KOPT-K1 (cell line): Measurements from ENCODE around the gene ASB2.

Source experiments
- H3K27ac ChIP-seq: fragments of 200-600 bp; sonication (generic); 2 replicates; pipeline ENCODE4 v1.5.1; 2016; ENCODE audit warnings: antibody characterized with exemption, mild to moderate bottlenecking, low read depth, low read length; ENCODE audit not compliant: poor library complexity, severe bottlenecking
- H3K36me3 ChIP-seq: fragments of 200-600 bp; sonication (generic); 2 replicates; pipeline ENCODE4 v1.5.1; 2017; ENCODE audit warnings: antibody characterized with exemption, mild to moderate bottlenecking, low read length, moderate library complexity; ENCODE audit not compliant: insufficient read depth
- H3K9me3 ChIP-seq: fragments of 200-600 bp; sonication (generic); 2 replicates; pipeline ENCODE4 v1.5.1; 2017; ENCODE audit warnings: antibody characterized with exemption, low read length, mild to moderate bottlenecking; ENCODE audit not compliant: insufficient read depth, poor library complexity, severe bottlenecking

ASB2 gene

DNA sequence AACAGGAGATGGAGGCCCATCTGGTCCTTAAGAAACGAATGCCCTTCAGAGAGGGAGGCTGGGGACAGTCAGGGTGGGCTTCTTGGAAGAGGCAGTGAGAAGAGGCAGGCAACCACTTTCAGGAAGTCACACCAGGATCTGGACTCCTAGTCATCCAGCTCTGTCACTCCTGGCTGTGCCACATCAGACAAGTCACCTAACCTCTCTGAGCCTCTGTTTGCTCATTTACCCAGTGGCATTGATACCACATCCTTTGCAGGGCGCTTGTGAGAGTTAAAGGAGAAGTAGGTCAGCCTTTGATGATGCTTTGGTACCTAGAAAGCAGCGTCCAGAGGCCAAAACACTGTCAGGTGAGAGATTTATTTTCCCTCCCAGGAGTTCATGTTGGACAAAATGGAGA lies 31.9 kb upstream of the ASB2 start:
- Histone ChIP-seq H3K9me3 (no peaks in the 10 kb centered on the region), H3K36me3 (no peaks in the 10 kb centered on the region), H3K27ac (no peak overlapping the region)

DNA sequence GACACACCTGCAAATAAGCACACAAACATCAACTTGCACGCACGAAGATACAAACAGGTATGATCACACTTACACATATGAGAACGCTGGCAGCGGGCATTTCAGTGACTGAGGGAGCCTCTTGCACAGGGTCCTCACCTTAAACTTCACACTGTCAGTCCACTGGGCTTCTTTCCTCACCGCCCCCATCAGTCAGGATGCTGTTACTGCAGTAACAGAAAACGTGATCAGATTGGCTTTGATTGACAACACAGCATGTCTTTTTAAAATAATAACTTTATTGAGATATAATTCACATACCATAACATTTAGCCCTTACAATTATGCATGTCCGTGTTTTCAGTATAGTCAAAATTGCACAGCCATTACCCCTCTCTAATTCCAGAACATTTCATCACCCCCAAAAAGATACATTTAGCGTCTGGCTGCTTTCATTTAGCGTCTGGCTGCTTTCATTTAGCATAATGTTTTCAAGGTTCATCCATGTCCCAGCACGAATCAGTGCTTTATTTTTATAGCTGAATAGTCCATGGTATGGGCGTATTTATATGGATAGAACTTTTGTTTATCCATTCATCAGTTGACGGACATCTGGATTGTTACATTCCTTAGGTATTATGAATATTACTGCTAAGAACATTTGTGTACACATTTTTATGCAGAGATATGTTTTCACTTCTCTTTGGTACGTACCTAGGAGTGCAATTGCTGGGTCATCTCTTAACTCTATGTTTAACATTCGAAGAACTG lies 29.1 kb upstream of the ASB2 start:
- Histone ChIP-seq H3K36me3 (no peaks in the 10 kb centered on the region), H3K27ac (no peak overlapping the region), H3K9me3 (no peaks in the 10 kb centered on the region)

DNA sequence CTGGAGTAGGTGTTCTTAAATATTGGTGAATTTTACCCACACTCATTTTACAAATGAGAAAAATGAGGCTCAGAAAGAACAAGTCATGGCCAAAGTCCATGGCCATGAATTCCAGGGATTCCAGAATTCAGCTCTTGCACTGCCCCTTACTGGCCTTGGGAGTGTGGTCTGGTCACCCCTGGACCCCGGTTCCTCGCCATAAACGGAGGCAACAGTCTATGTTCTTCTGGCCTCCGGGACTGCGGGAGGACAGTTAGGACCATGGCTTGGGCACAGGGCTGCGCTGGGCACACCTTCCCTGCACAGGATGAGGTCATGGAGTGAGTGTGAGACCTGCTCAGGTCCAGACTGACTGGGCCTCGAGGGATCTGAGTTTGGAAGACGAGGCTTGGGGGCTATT lies 27.6 kb upstream of the ASB2 start:
- Histone ChIP-seq H3K27ac (no peak overlapping the region), H3K9me3 (no peaks in the 10 kb centered on the region)

DNA sequence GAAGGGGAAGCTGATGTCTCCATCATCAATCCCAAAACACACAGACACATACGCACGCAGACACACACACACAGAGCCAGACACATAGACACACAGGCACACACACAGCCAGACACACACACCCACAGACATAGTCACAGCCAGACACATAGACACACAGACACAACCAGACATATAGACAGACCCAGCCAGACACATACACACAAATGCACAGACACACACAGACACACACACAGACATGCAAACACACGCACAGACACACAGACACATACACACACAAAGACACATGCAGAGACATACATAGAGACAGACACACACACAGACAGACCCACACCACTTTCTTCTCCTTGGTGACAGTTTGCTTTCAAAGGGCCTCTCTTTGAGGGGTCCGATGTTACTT lies 27.0 kb upstream of the ASB2 start:
- H3K9me3 ChIP-seq, result no peaks in the 10 kb centered on the region
- no peaks in the 10 kb centered on the region for H3K36me3 ChIP-seq
- no peak overlapping the region for H3K27ac ChIP-seq

More for the DNA sequence above, 27.6 kb upstream of the ASB2 start:
- no peaks in the 10 kb centered on the region for H3K36me3 ChIP-seq

DNA sequence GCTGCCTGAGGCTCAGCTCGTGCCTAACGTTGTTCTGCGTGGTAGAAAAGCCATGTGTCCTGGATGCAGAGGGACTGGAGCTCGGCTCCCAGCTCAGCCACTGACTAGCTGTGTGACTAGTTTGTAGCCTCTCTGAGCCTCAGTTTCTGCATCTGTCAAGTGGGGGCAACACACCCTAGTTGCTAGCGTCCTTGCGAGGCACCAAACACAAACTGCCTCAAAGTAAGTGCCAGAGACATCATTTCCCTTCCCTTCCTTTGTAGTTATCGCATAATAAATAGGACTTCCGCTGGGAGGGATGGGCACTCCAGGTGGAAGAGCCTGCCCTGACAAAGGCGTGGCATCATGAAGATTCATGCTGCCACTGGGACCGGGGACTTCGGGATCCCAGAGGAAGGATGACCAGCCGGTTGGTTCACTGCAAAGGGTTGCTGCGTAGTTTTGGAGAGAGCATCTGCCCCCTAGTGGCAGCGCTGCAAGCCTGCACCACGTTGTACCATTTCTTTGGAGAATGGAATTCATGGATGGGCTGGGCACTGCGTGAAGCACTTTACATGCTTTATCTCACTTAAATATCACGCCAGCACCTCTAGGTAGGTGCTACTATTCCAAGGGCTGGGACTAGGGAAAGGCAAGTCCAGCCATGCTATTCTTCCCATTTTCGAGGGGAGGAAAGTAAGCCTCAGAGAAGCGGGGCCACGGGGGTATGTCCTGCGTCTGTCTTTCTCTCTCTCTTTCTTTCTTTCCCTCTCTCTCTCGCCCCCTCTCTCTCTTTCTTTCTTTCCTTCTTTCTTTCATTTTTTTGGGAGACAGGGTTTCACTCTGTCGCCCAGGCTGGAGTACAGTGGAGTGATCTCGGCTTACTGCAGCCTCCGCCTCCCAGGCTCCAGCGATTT lies 25.4 kb upstream of the ASB2 start:
- Histone ChIP-seq H3K9me3 (no peaks in the 10 kb centered on the region), H3K36me3 (no peaks in the 10 kb centered on the region), H3K27ac (no peak overlapping the region)

DNA sequence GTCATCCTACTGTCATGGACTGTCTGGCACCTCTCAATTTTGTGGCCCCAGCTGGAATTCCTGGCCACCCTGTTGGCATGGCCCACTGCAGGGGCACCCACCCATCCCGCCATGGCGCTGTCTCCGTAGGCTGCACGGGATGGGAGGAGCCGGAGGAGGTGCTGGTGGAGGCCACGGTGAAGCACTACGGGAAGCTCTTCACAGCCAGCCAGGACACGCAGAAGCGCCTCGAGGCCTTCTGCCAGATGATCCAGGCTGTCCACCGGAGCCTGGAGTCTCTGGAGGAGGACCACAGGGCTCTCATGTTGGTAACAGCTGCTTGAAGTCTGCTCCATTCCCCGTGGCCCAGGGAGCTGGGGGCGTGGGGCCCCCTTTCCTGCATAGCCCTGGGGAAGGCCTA lies 24.6 kb upstream of the ASB2 start:
- H3K36me3 ChIP-seq, result no peaks in the 10 kb centered on the region
- H3K9me3 ChIP-seq, result no peaks in the 10 kb centered on the region
- H3K27ac ChIP-seq, result no peak overlapping the region

DNA sequence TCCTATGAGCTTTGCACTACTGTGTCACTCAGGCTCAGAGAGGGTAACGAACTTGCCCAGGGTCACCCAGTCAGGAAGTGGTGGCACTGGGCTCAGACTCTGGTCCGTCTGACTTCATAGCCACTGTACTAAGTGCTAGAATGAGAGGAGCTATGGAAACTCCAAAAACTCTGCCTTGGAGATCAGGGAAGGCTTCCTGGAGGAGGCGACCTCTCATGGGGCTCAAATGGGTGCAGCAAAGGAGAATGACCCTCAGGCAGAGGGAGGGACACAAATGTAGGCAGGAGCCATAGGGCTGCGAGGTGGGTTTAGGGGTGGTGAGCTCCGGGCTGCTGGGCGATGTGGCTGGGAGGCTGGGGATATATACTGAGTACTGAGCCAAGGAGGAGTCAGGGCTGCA lies 23.9 kb upstream of the ASB2 start:
- Histone ChIP-seq H3K9me3 (no peaks in the 10 kb centered on the region), H3K27ac (no peak overlapping the region), H3K36me3 (no peaks in the 10 kb centered on the region)

DNA sequence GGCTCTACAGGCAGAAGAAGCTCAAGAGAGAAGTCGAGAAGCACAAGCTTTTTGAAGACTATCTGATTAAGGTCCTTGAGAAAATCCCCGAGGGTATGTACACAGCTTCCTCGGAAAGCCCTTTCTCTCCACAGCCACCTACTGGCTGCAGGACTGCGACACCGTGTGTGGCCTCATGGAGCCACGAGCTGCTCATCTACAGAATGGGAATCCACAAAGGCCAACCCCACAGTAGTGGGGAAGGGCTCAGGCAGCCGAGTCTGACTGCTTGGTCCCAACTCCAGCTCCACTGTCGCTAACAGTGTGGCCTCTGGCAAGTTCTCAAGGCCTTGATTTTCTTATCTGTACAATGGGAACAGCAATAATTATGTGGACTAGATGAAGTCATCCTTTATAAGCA lies 23.2 kb upstream of the ASB2 start:
- Histone ChIP-seq H3K36me3 (no peaks in the 10 kb centered on the region), H3K9me3 (no peaks in the 10 kb centered on the region), H3K27ac (no peak overlapping the region)

DNA sequence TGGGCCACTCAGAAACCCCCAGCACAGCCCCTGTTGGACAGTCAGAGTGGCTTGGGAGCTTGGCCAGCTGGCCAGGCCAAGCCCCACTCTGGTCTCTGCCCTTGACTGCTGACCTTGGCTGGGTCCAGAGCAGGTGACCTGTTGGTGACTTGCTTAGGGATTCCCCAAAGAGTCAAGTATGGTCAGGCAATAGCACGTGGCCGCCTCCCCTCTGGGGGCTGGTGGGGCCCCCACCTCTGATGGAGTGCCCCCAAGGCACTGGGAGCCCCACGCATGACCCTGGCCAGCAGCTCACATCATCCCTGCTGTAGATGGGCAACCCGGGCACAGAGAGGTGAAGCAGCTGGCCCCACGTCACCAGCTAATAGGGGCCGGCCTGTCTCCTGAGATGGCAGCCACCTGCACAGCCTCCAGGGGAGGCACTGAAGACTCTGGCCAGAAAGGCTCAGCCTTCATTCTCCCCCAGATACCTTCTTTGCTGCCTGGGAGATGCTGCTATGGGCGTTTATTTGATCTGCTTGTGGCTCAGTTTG lies 22.6 kb upstream of the ASB2 start:
- H3K9me3 ChIP-seq, result no peaks in the 10 kb centered on the region
- H3K36me3 ChIP-seq, result no peaks in the 10 kb centered on the region

DNA sequence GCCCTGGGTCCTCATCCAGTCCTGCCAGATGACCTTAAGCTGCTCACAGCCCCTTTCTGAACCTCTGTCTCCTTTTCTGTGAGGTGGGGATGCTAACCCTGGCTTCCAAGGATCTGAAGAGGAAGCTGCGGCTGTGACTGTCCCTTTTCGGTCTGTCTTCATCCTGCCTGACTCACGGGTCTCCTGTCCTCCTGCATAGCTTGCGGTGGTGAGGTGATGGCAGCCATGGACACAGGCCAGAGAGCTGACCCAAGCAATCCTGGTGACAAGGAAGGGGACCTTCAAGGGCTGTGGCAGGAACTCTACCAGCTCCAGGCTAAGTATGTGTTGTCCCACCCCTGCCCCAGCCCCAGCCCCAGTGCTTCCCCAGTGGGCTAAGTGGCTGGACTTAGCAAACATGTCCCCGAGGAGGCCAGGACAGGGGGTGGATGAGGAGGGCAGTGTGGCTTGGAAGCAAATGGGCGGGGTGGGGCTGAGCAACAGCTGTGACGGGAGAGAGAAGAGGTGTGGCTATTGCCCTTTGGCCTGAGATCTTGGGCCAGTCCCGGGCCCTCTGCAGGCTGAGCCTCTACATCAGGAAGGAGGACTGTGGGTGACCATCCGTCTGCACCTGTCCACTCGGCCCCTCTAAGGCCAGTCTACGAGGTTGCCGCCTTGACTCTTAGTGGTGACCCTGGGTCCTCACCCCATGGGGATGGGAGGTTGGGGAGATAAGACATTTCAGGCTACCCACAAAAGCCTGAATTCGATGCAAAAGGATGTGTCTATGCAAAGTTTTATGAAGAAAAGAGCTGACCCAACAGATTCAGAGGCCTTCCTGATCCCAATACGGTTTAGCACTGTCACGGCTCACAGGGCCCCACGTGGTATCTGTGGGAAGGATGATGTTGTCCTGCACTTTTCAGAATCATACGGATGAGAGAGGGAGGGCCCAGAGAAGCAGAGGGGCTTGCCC lies 21.8 kb upstream of the ASB2 start:
- no peaks in the 10 kb centered on the region for H3K36me3 ChIP-seq
- no peaks in the 10 kb centered on the region for H3K9me3 ChIP-seq
- H3K27ac ChIP-seq, result no peak overlapping the region

More for the DNA sequence above, 22.6 kb upstream of the ASB2 start:
- no peak overlapping the region for H3K27ac ChIP-seq

DNA sequence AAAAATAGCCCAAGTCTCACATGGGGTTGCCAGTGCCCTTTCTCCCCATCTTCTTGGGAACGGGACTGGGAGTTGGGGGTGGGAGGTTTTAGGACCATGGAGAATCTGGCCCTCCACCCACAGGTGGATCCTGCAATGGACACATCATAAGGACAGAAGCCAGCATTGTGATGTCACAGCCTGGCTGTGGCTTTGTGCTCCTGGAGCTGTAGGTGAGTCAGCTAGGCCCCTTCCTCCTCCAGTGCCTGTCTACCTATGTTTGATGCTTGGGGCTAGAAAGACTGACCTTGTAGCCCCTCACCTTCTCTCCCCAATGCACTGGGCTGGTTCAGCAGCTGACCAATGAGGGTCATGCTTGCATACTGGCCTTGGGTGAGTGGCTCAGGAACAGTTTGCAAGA lies 20.7 kb upstream of the ASB2 start, which contains the start of gene CCDC197:
Gene CCDC197, plus strand, starts transcription at position 220 of the 400 bp plus-strand sequence. CDS start 831 bp downstream, outside the sequence.
- H3K36me3 ChIP-seq, result no peaks in the 10 kb centered on the region
- no peaks in the 10 kb centered on the region for H3K9me3 ChIP-seq
- no peak within 1 kb of the TSS for H3K27ac ChIP-seq

DNA sequence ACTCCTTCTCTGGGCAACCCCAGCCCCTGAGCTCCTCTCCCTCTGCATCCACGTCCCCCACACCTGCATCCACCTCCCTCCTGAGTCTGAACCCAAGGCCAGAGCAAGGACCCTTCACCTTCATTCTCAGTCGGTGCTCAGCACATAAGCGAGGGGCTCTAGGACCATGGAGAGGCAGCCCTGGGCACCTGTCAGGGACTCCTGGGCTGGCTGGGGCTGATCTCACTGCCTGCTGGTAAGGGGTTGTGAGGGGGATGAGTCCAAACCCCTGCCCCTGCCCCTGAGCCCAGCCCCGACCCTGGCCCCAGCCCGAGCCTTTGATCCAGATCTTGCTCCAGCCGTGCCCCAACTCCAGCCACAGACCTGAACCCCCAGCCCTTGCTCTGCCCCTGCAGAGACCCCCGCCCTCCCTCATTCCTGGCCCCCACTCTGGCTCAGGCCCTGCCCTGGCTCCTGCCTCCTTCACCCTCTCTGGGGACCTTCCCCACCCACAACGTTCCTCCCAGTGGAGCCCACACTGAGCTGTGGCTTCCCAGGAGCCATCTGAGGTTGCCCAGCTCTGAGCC lies 19.8 kb upstream of the ASB2 start:
- H3K36me3 ChIP-seq, result no peaks in the 10 kb centered on the region
- H3K9me3 ChIP-seq, result no peaks in the 10 kb centered on the region
- no peak overlapping the region for H3K27ac ChIP-seq

DNA sequence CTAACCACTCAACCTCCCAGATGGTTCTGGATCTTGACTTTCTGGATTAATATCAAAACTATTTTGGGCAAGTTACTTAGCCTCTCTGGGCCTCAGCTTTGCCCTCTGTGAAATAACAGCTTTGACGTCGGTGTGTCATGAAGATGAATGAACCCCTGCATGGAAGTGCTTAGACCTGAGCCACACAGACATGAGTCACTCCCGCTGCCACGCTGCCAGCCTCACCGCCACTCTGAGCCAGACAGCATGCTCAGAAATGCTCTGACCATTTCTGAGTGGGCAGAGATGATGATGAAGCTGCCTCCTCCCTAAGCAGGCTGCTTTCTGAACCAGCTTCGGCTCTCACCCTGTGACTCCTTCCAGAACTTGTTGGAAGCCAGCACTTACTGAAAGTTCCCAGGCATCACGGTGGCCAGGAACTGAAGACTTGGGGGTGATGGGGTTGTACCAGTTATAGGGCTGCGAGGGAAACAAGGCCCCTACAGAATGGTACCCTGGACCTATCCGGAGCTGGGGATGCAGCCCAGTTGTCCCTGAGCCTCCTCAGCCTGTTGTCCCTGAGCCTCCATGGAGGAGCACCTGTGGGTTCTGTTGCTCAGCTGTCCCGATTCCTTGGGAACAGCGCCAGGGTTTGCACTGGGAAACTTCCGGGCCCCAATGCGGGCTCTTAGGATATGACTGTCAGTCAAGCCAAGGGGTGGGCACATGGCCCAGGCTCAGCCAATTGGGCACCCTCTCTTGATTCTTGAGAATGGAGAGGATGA lies 18.7 kb upstream of the ASB2 start:
- Histone ChIP-seq H3K27ac (no peak overlapping the region), H3K9me3 (no peaks in the 10 kb centered on the region), H3K36me3 (no peaks in the 10 kb centered on the region)

DNA sequence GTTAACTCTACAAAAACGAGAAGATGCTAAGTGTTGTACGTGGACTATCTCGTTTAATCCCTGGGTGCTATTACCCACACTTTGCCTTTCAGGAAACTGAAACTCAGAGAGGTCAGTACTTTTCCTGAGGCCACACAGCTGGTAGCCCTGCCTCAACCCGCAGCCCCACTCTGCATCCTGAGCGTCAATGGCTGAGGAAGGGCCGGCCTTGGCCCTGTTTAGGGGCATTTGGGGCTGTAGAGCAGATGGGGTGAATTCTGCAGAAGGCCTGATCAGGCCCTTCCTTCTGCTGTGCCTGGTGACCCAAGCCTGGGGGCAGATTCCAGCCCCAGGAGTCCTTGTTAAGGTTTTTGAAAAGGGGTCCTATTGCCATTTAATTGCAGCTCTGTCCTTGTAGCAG lies 17.0 kb upstream of the ASB2 start:
- Histone ChIP-seq H3K9me3 (no peaks in the 10 kb centered on the region), H3K36me3 (no peaks in the 10 kb centered on the region), H3K27ac (no peak overlapping the region)
